Heart right ventricle (tissue), 16 donors: Measurements from ENCODE around the gene DGKB. TPM values are rescaled to one million over a fixed set of nuclear protein-coding genes. Genes with fewer than 3 reads are reported as not detected.

Experiments used
- ATAC-seq, 8 donors: fragments of 200-7000 bp; cut with Tn5 transposase; one replicate each; pipeline ENCODE4 v1.9.1; 2020; ENCODE audit warnings: mild to moderate bottlenecking in 8 of 8, moderate library complexity in 8 of 8, moderate number of reproducible peaks in 1 of 8
- DNase-seq, 2 donors: peaks; one replicate each; pipeline ENCODE4 v3.0.0-alpha.2; 2020
- H3K27ac ChIP-seq, 10 donors: fragments of 200-600 bp; sonication (generic) in 2 of 10; one replicate each; pipeline versions ENCODE4 v1.5.0 to v1.8.0; 2020 to 2022; ENCODE audit warnings: mild to moderate bottlenecking in 3 of 10
- H3K27me3 ChIP-seq, 7 donors: fragments of 200-600 bp; one replicate each; pipeline ENCODE4 v1.8.0; 2021 to 2022; ENCODE audit warnings: mild to moderate bottlenecking in 2 of 7
- H3K36me3 ChIP-seq, 9 donors: fragments of 200-600 bp; sonication (generic) in 1 of 9; one replicate each; pipeline versions ENCODE4 v1.5.0 to v1.8.0; 2020 to 2022; ENCODE audit warnings: mild to moderate bottlenecking in 2 of 9
- H3K4me1 ChIP-seq, 9 donors: fragments of 200-600 bp; sonication (generic) in 1 of 9; one replicate each; pipeline versions ENCODE4 v1.5.0 to v1.8.0; 2020 to 2022; ENCODE audit warnings: mild to moderate bottlenecking in 4 of 9
- H3K4me3 ChIP-seq, 10 donors: fragments of 200-600 bp; sonication (generic) in 2 of 10; one replicate each; pipeline versions ENCODE4 v1.5.0 to v1.8.0; 2020 to 2022; ENCODE audit warnings: mild to moderate bottlenecking in 7 of 10, moderate library complexity in 2 of 10
- H3K9me3 ChIP-seq, 11 donors: fragments of 200-600 bp in 10 of 11; sonication (generic) in 2 of 11; one replicate each; pipeline versions ENCODE4 v1.5.0 to v1.8.0; 2013 to 2022; ENCODE audit warnings: mild to moderate bottlenecking in 2 of 11, control low read depth in 1 of 11, moderate library complexity in 1 of 11
- WGBS, 2 donors: extraction: QIAGEN DNeasy Blood & Tissue Kit; methylation state at CpG; one replicate each; pipeline ENCODE4 v1.1.7; 2013; ENCODE audit warnings: inconsistent platforms in 1 of 2; 5-methylcytosine and 5-hydroxymethylcytosine counted together
- intact Hi-C, 10 donors: fragments of 100-400 bp; cut with DNase I; formaldehyde crosslinking; loops; one replicate each; pipeline versions ENCODE4 v1.11.1 to v1.14.2; 2022
- polyA plus RNA-seq, 2 donors: library from polyadenylated mRNA; stranded (reverse); fragments of 200-250 nt; gene quantifications; one replicate each; pipeline ENCODE4 v1.2.3, GENCODE V29; 2013
- total RNA-seq, 10 donors: library from RNA; stranded (reverse); fragmentation: NEBNext Ultra II Directional in 3 of 10; extraction: Animal tissue kit (Norgen Biotek cat#: 25700) in 3 of 10; gene quantifications; one replicate each; pipeline versions ENCODE4 v1.2.1 to v1.2.4, GENCODE V29; 2021 to 2023
- TF ChIP-seq, protein P1 (sequence below), 9 donors: fragments of 200-600 bp; sonication (generic) in 2 of 9; IDR thresholded peaks; one replicate each; pipeline versions ENCODE4 v1.5.0 to v1.8.0; 2021 to 2022; ENCODE audit warnings: antibody characterized with exemption in 9 of 9, mild to moderate bottlenecking in 5 of 9, moderate library complexity in 1 of 9
- donor health status: Arrhythmogenic right ventricular cardiomyopathy.
- donor health status: ischemic (EF 13 %, LVEDD 7.1; RV severe dilation, severe dysfunction).
- donor health status: healthy with polysubstance abuse.
- donor health status: DM: no; HTN: yes; CAD: no.
- donor health status: DM: no; HTN: no; CAD: no.
- donor health status: ischemic (EF 25% LVEDD 6.9; RV normal size, moderate dysfunction).
- donor health status: ischemic (EF 25% LVEDD 5.7; RV mildly dilated, moderate dysfunction).
- donor health status: healthy.
- donor health status: DM: yes; HTN: yes; CAD: no.
- donor health status: Ischemic cardiomyopathy.
- donor health status: ischemic (EF 35%, LVEDD 5.7; RV mildly dilated, moderate dysfunction).
- donor health status: nonischemic (EF 11% LVEDD 7.7; RV severe dilation, severe dysfunction).
- donor health status: DM: yes; HTN: yes; CAD: no.
- donor health status: PGD.
- donor health status: ischemic (EF 29% LVEDD 5.4; RV normal size, mild dysfunction).
- donor health status: nonischemic (EF 23%, LVEDD 6.1; RV moderate dilation, normal function).

The DGKB gene
- total and polyA plus RNA-seq, 12 donors: under 0.01 to 1.2 (median 0.77) TPM

DNA sequence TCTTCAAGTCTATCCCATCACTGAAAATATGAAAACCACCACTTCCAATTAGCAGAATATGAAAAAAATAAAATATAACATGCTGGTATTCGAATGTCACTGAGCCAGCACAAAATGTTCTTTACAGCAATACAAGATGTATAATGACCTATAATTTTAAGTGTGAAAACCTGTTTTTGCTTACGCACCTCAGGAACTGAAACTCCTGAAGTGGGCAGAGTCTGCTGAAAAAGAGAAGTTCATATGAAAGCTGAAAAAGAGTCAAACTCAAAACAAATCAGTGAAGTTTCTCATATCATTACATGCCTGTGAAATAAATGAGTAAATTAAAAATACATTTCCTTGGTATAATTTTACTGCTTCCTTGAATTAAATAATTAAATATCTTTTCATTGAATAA lies 272.5 kb downstream of the DGKB start:
- Histone ChIP-seq H3K4me3 (no peak overlapping the region), H3K27me3 (no peaks in the 10 kb centered on the region), H3K36me3 (no peaks in the 10 kb centered on the region), H3K27ac (no peak overlapping the region), H3K4me1 (no peaks in the 10 kb centered on the region), H3K9me3 (no peaks in the 10 kb centered on the region)
- TF ChIP-seq, protein P1, sequence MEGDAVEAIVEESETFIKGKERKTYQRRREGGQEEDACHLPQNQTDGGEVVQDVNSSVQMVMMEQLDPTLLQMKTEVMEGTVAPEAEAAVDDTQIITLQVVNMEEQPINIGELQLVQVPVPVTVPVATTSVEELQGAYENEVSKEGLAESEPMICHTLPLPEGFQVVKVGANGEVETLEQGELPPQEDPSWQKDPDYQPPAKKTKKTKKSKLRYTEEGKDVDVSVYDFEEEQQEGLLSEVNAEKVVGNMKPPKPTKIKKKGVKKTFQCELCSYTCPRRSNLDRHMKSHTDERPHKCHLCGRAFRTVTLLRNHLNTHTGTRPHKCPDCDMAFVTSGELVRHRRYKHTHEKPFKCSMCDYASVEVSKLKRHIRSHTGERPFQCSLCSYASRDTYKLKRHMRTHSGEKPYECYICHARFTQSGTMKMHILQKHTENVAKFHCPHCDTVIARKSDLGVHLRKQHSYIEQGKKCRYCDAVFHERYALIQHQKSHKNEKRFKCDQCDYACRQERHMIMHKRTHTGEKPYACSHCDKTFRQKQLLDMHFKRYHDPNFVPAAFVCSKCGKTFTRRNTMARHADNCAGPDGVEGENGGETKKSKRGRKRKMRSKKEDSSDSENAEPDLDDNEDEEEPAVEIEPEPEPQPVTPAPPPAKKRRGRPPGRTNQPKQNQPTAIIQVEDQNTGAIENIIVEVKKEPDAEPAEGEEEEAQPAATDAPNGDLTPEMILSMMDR (IDR thresholded peaks at IDR 0.05): no peak
- no peak for DNase-seq
- WGBS, 2 donors: 80 to 88% methylated on average over 2 of the region's 2 CpGs
- intact Hi-C loops: no loop called here
- no peak for ATAC-seq

DNA sequence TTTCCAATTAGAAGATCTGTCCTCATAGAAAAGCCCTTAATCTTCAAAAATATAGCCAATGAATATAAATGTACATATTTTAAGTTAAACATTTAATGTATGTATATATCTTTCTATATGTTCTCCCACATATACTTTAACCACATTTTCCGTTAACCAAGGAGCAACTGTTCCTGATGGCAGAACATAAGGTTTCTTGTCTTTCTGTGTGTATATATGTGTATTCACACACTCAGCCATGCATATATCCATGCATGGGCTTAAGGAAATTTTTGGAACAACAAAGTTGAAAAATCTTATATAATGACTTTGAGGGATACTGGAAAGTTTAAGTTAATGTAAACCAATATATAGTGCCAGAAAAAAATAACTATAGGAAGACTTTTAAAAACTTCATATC lies 274.0 kb downstream of the DGKB start:
- intact Hi-C loops: no loop called here
- DNase-seq (no peak), ATAC-seq (no peak)
- Histone ChIP-seq H3K9me3 (no peaks in the 10 kb centered on the region), H3K4me3 (no peak overlapping the region), H3K36me3 (no peaks in the 10 kb centered on the region), H3K27ac (no peak overlapping the region), H3K4me1 (no peaks in the 10 kb centered on the region), H3K27me3 (no peaks in the 10 kb centered on the region)
- 94 to 98% methylated on average over 1 of the region's 1 CpG for WGBS, 2 donors
- TF ChIP-seq, protein P1 (IDR thresholded peaks at IDR 0.05): no peak

DNA sequence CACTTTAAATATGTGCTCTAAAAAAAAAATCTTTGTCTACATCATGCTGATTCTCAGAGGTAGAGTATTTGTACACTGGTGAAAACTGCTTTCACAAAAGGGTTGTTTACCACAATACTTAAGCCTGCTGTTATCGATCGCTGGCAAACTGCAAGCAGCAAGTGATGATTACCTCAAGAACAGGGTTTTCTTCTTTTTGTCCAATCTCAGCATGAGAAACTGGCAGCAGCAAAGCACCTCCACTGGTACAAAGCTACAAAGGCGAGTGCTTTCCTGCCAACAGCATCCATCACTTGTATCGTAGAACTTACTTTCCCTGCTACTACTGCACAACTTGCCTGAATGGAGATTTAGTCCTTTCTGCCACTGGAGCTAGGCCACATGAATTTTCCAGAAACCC lies 276.5 kb downstream of the DGKB start:
- no peaks in the 10 kb centered on the region for H3K27me3 ChIP-seq
- no peak overlapping the region for H3K27ac ChIP-seq
- 86 to 93% methylated on average over 4 of the region's 4 CpGs for WGBS, 2 donors
- DNase-seq: no peak
- H3K9me3 ChIP-seq: no peaks in the 10 kb centered on the region
- no peak for ATAC-seq
- H3K36me3 ChIP-seq: no peaks in the 10 kb centered on the region
- H3K4me1 ChIP-seq: no peaks in the 10 kb centered on the region
- no peak overlapping the region for H3K4me3 ChIP-seq
- intact Hi-C loops: no loop called here
- TF ChIP-seq, protein P1 (IDR thresholded peaks at IDR 0.05): no peak

DNA sequence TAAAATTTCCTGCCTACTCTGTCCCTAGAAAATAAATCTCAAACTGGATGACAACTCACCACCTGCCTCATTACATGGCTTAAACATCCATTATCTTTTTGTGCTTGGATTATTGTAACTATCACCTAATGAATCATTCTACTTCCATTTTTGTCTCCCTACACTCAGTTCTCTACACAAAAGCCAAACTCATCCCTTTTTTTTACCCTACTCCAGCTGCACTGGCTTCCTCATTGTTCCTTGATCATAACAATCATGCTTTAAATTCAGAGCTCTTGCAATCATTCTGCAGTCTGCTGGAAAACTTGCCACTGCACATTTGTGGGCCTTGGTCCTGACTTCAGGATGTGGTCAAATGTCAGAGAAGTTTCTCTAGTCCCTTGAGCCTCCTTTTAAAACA lies 280.0 kb downstream of the DGKB start:
- H3K27ac ChIP-seq: no peak overlapping the region
- H3K4me3 ChIP-seq: no peak overlapping the region
- intact Hi-C loops: no loop called here
- TF ChIP-seq, protein P1 (IDR thresholded peaks at IDR 0.05): no peak
- no peaks in the 10 kb centered on the region for H3K4me1 ChIP-seq
- no peaks in the 10 kb centered on the region for H3K9me3 ChIP-seq
- DNase-seq: no peak
- H3K27me3 ChIP-seq: no peaks in the 10 kb centered on the region
- H3K36me3 ChIP-seq: no peaks in the 10 kb centered on the region
- no peak for ATAC-seq

DNA sequence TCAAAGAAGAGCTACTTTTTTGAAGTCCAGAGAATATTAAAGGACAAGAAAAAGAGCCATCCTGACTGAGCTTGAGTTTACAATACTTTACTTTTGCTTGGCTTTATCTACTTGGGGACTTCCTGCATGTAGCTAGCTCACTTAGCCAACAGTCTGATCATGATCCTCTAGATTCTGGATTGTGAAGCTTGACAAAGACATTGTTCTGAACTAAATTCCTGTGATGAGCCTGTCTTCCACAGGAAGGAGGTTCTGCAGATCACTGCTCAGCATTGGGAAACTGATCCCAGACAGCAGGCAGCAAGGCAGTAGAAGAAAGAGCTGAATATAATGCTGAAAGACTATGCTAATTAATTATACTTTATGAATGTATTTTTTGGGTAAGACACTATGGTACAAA lies 296.4 kb downstream of the DGKB start:
- DNase-seq: no peak
- intact Hi-C loops: no loop called here
- no peak overlapping the region for H3K4me3 ChIP-seq
- H3K27me3 ChIP-seq: no peaks in the 10 kb centered on the region
- H3K36me3 ChIP-seq: no peaks in the 10 kb centered on the region
- ATAC-seq: no peak
- no peak overlapping the region for H3K27ac ChIP-seq
- H3K4me1 ChIP-seq: no peaks in the 10 kb centered on the region
- TF ChIP-seq, protein P1 (IDR thresholded peaks at IDR 0.05): no peak
- H3K9me3 ChIP-seq: peaks cover 0 to 3% (median 0%) of the 10 kb centered on the region in 11 donors
